Natural killer cell (primary cell): ENCODE measurements around the gene AARS2. TPM values are rescaled to one million over a fixed set of nuclear protein-coding genes. Genes with fewer than 3 reads are reported as not detected.
A peak's percentile ranks its signal among the peaks of the same experiment; 100 is the strongest.

ENCODE experiments used
- ATAC-seq, 3 donors: fragments of 150-1000 bp in 2 of 3; fragments of 200-7000 bp in 1 of 3; cut with Tn5 transposase; 1 replicate in 1 of 3; 2 replicates in 2 of 3; pipeline ENCODE4 v1.10.0; 2021; ENCODE audit warnings: mild to moderate bottlenecking in 2 of 3, moderate library complexity in 2 of 3
- DNase-seq, 2 donors: peaks; one replicate each; pipeline versions ENCODE4 v3.0.0 to v3.0.0-alpha.2; 2013 to 2021; ENCODE audit warnings: mixed read lengths in 1 of 2
- H3K27ac ChIP-seq: one replicate; pipeline ENCODE4 v1.5.1; 2013; ENCODE audit warnings: mild to moderate bottlenecking, low read length
- H3K27me3 ChIP-seq: one replicate; pipeline ENCODE4 v1.6.1; 2013; ENCODE audit warnings: low read length; ENCODE audit not compliant: control insufficient read depth, insufficient read depth
- H3K36me3 ChIP-seq: one replicate; pipeline ENCODE4 v1.6.1; 2013; ENCODE audit warnings: low read length; ENCODE audit not compliant: control insufficient read depth, insufficient read depth
- H3K4me1 ChIP-seq: one replicate; pipeline ENCODE4 v1.6.1; 2013; ENCODE audit warnings: low read length; ENCODE audit not compliant: control insufficient read depth, insufficient read depth
- H3K4me3 ChIP-seq: one replicate; pipeline ENCODE4 v1.5.1; 2013; ENCODE audit warnings: low read length
- H3K9me3 ChIP-seq: one replicate; pipeline ENCODE4 v1.6.1; 2013; ENCODE audit warnings: low read length; ENCODE audit not compliant: control insufficient read depth, insufficient read depth
- H3K27ac Mint-ChIP-seq, 2 donors: one replicate each; pipeline ENCODE4 v1.8.0; 2022; ENCODE audit warnings: mild to moderate bottlenecking in 2 of 2, mixed read lengths in 2 of 2, moderate library complexity in 1 of 2
- H3K27me3 Mint-ChIP-seq, 2 donors: one replicate each; pipeline ENCODE4 v1.8.0; 2022; ENCODE audit warnings: low read depth in 2 of 2, mixed read lengths in 2 of 2
- H3K36me3 Mint-ChIP-seq: one replicate; pipeline ENCODE4 v1.8.0; 2022; ENCODE audit warnings: mixed read lengths
- H3K4me1 Mint-ChIP-seq, 2 donors: one replicate each; pipeline ENCODE4 v1.8.0; 2022; ENCODE audit warnings: mixed read lengths in 2 of 2
- H3K4me3 Mint-ChIP-seq: one replicate; pipeline ENCODE4 v1.8.0; 2022; ENCODE audit warnings: mild to moderate bottlenecking, moderate library complexity, mixed read lengths
- H3K9me3 Mint-ChIP-seq, 2 donors: one replicate each; pipeline ENCODE4 v1.8.0; 2022; ENCODE audit warnings: mixed read lengths in 2 of 2
- WGBS: methylation state at CpG from one replicate; pipeline ENCODE4 v1.1.7; 2013; ENCODE audit warnings: missing lambda C conversion rate; ENCODE audit not compliant: insufficient coverage; 5-methylcytosine and 5-hydroxymethylcytosine counted together
- intact Hi-C: fragments of 100-400 bp; cut with micrococcal nuclease; formaldehyde crosslinking; loops from one replicate; pipeline ENCODE4 v1.14.2; 2022
- total RNA-seq, 4 donors: library from RNA; stranded (reverse); fragments of 120-200 nt in 1 of 4; gene quantifications; one replicate each; pipeline versions ENCODE4 v1.2.3 to v1.2.4, GENCODE V29; 2013 to 2022
- TF ChIP-seq, protein P1 (sequence below): fragments of 200-600 bp; IDR thresholded peaks from one replicate; pipeline ENCODE4 v1.8.0; 2022; ENCODE audit warnings: antibody characterized with exemption

AARS2 gene
- total RNA-seq, 3 donors from 2014 or later (not counting 1 experiment from before 2014, with no cell fraction given): 14.1 to 17.2 (median 14.2) TPM

DNA sequence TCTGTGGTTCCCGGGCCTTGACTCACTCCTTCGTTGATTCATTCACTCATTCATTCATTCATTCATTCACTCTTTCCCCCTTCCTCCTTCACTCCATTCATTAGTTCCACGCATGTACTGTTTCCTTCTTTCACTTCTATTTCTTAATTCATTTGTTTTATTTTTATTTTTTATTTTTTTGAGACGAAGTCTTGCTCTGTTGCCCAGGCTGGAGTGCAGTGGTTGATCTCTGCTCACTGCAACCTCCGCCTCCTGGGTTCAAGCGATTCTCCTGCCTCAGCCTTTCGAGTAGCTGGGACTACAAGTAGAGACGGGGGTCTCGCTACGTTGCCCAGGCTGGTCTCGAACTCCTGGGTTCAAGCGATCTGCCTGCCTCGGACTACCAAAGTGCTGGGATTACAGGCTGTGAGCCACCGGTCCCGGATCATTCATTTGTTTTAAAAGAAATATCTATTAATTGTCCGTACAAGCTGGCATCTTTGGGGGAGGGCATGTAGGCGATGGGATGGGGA is 47.4 kb downstream of the AARS2 start:
- Histone ChIP-seq H3K27me3 (peaks cover 17% of the 10 kb centered on the region), H3K27ac (peak overlapping the region; percentile 74), H3K36me3 (peaks cover 8% of the 10 kb centered on the region), H3K9me3 (no peaks in the 10 kb centered on the region), H3K4me3 (peak overlapping the region; percentile 19), H3K4me1 (peaks cover 50% of the 10 kb centered on the region)
- Mint-ChIP-seq H3K27me3 (peaks cover 12 to 15% of the 10 kb centered on the region in 2 donors), H3K36me3 (no peaks in the 10 kb centered on the region), H3K27ac (peak overlapping the region; percentile 93 to 98), H3K4me1 (peaks cover 19 to 48% of the 10 kb centered on the region in 2 donors), H3K4me3 (peak overlapping the region; percentile 93), H3K9me3 (no peaks in the 10 kb centered on the region)
- intact Hi-C loops: loop anchor here (1.0 kb wide), 1 partner anchor 18 kb away; the partner anchor contains the start of gene HSP90AB1
- no peak for DNase-seq
- TF ChIP-seq, protein P1, sequence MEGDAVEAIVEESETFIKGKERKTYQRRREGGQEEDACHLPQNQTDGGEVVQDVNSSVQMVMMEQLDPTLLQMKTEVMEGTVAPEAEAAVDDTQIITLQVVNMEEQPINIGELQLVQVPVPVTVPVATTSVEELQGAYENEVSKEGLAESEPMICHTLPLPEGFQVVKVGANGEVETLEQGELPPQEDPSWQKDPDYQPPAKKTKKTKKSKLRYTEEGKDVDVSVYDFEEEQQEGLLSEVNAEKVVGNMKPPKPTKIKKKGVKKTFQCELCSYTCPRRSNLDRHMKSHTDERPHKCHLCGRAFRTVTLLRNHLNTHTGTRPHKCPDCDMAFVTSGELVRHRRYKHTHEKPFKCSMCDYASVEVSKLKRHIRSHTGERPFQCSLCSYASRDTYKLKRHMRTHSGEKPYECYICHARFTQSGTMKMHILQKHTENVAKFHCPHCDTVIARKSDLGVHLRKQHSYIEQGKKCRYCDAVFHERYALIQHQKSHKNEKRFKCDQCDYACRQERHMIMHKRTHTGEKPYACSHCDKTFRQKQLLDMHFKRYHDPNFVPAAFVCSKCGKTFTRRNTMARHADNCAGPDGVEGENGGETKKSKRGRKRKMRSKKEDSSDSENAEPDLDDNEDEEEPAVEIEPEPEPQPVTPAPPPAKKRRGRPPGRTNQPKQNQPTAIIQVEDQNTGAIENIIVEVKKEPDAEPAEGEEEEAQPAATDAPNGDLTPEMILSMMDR: no peak
- 66% methylated on average over 15 of the region's 17 CpGs for WGBS
- ATAC-seq: no peak

DNA sequence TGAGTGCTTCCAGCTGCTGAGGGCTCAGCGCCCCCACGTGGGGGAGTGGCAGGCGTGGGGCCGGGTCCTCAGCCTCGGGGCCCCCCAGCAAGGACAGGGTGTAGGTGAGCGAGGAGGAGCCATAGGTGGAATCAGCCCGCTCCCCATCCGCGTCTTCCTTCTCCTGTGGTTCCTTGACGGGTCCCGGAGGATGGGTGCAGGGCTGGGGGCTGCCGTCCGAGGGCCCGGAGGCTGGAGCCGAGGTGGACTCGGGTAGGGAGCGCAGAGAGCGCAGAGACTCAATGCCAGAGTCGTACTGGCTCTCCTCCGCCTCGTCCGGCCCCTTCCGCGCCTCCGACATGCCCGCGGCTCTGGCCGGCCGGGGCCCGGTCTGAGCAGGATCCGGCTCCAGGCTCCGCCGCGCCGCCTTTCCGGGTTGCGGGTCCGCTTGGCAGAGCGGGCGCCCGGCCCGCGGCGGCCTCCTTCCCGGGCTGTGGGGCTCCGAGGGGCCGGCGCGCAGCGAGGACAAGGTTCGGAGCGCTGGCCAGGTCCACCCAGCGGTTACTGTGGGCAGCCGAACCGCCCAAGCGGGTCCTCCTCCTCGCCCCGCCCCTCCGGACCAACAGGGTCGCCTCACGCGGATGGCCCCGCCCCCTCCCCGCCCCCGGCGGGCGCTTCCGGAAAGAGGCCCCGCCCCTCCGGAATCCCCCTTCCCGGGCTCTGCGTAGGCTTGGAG is 48.0 kb downstream of the AARS2 start, which contains the start of gene NFKBIE:
Gene NFKBIE (minus strand): TSS at position 545 of the 715 bp plus-strand sequence. CDS start 205 bp downstream, at position 340.
- Mint-ChIP-seq H3K27ac (peak within 1 kb of the TSS; percentile 93 to 98), H3K9me3 (no peaks in the 10 kb centered on the region), H3K27me3 (peaks cover 11 to 15% of the 10 kb centered on the region in 2 donors), H3K4me1 (peaks cover 19 to 49% of the 10 kb centered on the region in 2 donors), H3K36me3 (no peaks in the 10 kb centered on the region), H3K4me3 (peak within 1 kb of the TSS; percentile 93)
- Histone ChIP-seq H3K4me3 (peak within 1 kb of the TSS; percentile 94), H3K4me1 (peaks cover 50% of the 10 kb centered on the region), H3K9me3 (no peaks in the 10 kb centered on the region), H3K27ac (peak within 1 kb of the TSS; percentile 92), H3K27me3 (peaks cover 17% of the 10 kb centered on the region), H3K36me3 (peaks cover 12% of the 10 kb centered on the region)
- under 1% methylated on average over 70 of the region's 72 CpGs for WGBS
- TF ChIP-seq, protein P1: peak; percentile 28
- peak; percentile 96 to 98 for DNase-seq
- intact Hi-C loops: loop anchor here (1.0 kb wide), 1 partner anchor 18 kb away; the partner anchor contains the start of gene HSP90AB1
- peak; percentile 81 to 95 (median 86) for ATAC-seq

DNA sequence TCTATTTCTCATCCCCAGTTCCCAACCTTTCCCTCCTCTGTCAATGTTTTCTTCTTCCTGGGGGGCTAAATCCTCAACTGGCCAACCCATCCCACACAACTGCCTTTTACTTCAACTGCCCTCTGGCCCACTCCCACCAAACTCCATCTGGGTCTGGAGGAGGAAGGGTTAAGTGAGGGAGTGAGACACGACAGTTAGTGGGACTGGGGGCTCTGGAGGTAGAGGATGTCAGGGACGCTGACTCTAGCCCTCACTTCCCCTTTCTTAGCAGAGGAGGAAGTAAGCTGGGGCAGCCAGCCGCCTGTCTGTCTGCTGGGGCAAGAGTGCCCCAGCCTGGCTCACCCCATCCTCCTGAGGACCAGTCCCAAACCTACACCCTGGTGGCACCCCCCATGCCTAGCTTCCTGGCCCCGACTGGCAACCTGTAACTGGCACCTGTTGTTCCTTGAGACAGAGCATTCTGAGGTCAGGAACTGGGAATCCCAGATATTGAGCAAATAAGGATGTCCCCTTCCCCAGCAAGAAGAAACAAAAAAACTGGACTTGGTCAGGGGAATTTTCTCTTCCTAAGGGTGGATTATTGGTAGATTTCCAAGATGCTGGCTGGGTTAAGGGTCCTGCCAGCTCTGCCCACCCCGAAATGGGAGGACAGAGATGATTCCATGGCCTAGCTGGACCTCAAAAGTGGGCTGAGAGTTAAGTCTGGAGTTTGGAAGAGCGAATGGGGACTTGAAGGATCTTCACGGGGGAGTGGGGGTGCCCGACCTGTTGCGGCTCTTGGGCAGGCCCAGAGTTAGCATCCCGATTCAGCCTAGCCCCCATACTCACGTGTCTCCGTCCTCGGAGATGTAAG is 48.8 kb downstream of the AARS2 start:
- Histone ChIP-seq H3K4me3 (peak overlapping the region; percentile 94), H3K36me3 (peaks cover 18% of the 10 kb centered on the region), H3K27me3 (peaks cover 9% of the 10 kb centered on the region), H3K9me3 (no peaks in the 10 kb centered on the region), H3K4me1 (peaks cover 46% of the 10 kb centered on the region), H3K27ac (peak overlapping the region; percentile 92)
- 0% methylated on average over 13 of the region's 13 CpGs for WGBS
- no peaks in the 10 kb centered on the region for H3K9me3 Mint-ChIP-seq
- H3K27ac Mint-ChIP-seq: peak overlapping the region; percentile 93 to 98
- ATAC-seq (peak; percentile 15 to 43 (median 21)), DNase-seq (peak; percentile 46 to 67)
- peak overlapping the region; percentile 93 for H3K4me3 Mint-ChIP-seq
- TF ChIP-seq, protein P1: no peak
- intact Hi-C loops: loop anchor here (1.0 kb wide), 1 partner anchor 17 kb away; the partner anchor contains the start of gene HSP90AB1
- H3K36me3 Mint-ChIP-seq: no peaks in the 10 kb centered on the region
- peaks cover 7 to 8% of the 10 kb centered on the region in 2 donors for H3K27me3 Mint-ChIP-seq
- H3K4me1 Mint-ChIP-seq: peaks cover 19 to 43% of the 10 kb centered on the region in 2 donors
